Superior temporal gyrus (tissue), 1 donor: Measurements from ENCODE around the gene ECM2.

Experiments used
- DNase-seq: peaks from one replicate; pipeline ENCODE4 v3.0.0-alpha.2; 2016; ENCODE audit errors: extremely low spot score

The ECM2 gene

GRCh38 chr9:92527832-92528521 lies 7.8 kb downstream of the ECM2 start:
- DNase-seq = no peak

GRCh38 chr9:92527291-92527828 lies 8.4 kb downstream of the ECM2 start:
- no peak for DNase-seq

- no peak for DNase-seq
Measured at GRCh38 chr9:92525306-92525705, 10.5 kb downstream of the ECM2 start.

GRCh38 chr9:92524881-92525280 lies 10.9 kb downstream of the ECM2 start:
- DNase-seq = no peak

GRCh38 chr9:92522983-92523970 lies 12.5 kb downstream of the ECM2 start:
- no peak for DNase-seq

GRCh38 chr9:92520837-92521236 lies 15.0 kb downstream of the ECM2 start:
- no peak for DNase-seq

GRCh38 chr9:92518199-92518598 lies 17.6 kb downstream of the ECM2 start:
- DNase-seq = no peak

GRCh38 chr9:92517046-92517445 lies 18.7 kb downstream of the ECM2 start:
- DNase-seq = no peak

GRCh38 chr9:92516521-92516920 lies 19.3 kb downstream of the ECM2 start:
- no peak for DNase-seq

- DNase-seq = no peak
Measured at GRCh38 chr9:92514635-92515034, 21.2 kb downstream of the ECM2 start.

- no peak for DNase-seq
Measured at GRCh38 chr9:92513349-92513748, 22.4 kb downstream of the ECM2 start.

GRCh38 chr9:92512622-92513021 lies 23.2 kb downstream of the ECM2 start:
- DNase-seq = no peak

GRCh38 chr9:92510747-92511146 lies 25.0 kb downstream of the ECM2 start:
- DNase-seq = no peak

- DNase-seq = no peak
Measured at GRCh38 chr9:92509050-92509449, 26.7 kb downstream of the ECM2 start.

- DNase-seq = no peak
Measured at GRCh38 chr9:92508018-92508820, 27.6 kb downstream of the ECM2 start.

- DNase-seq = no peak
Measured at GRCh38 chr9:92507496-92507895, 28.3 kb downstream of the ECM2 start.

- DNase-seq = no peak
Measured at GRCh38 chr9:92507005-92507404, 28.8 kb downstream of the ECM2 start.

- peak; percentile 62 for DNase-seq
Measured at GRCh38 chr9:92506184-92506857, 29.5 kb downstream of the ECM2 start.

GRCh38 chr9:92504881-92505280 lies 30.9 kb downstream of the ECM2 start:
- no peak for DNase-seq

- DNase-seq = no peak
Measured at GRCh38 chr9:92503156-92503555, 32.6 kb downstream of the ECM2 start.

GRCh38 chr9:92501671-92502393 lies 34.0 kb downstream of the ECM2 start:
- no peak for DNase-seq
